SH-SY5Y (cell line): ENCODE data around the gene ASPG.

Source experiments
- GATA2 ChIP-seq: IDR thresholded peaks from 2 replicates; pipeline ENCODE4 v1.6.1; 2011; ENCODE audit warnings: mild to moderate bottlenecking, low read depth, low read length
- GATA3 ChIP-seq: IDR thresholded peaks from 2 replicates; pipeline ENCODE4 v1.6.1; 2011; ENCODE audit warnings: low read depth, mild to moderate bottlenecking, low read length, moderate library complexity

ASPG gene

DNA sequence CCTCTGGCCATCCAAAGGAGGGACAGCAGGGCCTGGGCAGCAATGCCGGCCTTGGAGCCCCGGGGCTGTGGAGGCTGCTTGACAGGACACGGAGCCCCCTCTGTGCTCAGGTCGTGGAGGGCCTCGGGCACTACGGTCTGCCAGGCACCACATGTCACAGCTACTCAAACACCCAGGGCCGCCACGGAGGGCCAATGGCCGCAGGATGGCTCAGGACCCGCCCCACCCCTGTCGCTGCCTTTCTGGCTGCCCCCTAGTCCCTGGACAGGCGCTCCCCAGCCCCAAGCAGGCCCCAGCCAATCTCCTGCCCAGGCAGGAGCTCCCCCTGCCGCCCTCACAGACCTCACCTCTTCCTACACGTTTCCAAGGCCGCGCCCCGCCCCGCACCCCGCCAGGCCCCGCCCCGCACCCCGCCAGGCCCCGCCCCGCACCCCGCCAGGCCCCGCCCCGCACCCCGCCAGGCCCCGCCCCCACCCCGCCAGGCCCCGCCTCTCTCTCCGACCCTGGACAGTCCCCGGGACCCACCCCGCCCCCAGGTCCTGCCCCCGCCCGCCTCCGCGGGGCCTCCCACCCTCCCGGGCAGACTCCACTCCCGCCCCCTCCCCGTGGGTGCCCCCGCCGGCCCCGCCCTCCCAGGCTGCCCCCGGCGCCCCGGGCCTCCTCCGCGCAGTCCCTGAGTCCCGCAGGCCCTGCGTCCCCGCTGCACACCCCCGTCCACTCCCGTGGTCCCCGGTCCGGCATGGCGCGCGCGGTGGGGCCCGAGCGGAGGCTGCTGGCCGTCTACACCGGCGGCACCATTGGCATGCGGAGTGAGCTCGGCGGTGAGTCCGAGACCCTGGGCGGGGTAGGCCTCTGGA, at the start of gene ASPG:
TSS of gene ASPG (plus strand) at position 669 of the 857 bp plus-strand sequence. CDS start at position 740, 71 bp downstream.
- TF ChIP-seq GATA2, result no peak
- no peak for TF ChIP-seq GATA3

DNA sequence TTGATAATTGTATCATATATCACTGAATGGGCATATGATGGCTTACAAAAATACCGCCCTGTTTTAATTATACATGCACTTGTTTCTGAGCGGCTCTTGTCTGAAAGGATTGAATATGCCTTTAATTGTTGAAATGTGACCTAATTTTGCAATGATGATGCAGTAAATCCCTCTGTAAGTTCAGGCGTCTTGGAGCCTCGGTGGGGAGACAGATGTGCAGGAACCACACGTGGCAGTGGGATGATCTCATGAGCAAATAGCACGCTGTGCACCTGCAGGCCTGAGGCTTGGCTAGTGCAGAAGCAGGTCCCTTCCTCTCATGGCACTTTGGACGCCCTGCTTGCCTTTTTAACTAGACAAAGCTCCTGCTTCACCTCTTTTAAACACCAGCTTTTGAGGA, 49.3 kb upstream of the ASPG start:
- TF ChIP-seq GATA2 (no peak), GATA3 (no peak)

DNA sequence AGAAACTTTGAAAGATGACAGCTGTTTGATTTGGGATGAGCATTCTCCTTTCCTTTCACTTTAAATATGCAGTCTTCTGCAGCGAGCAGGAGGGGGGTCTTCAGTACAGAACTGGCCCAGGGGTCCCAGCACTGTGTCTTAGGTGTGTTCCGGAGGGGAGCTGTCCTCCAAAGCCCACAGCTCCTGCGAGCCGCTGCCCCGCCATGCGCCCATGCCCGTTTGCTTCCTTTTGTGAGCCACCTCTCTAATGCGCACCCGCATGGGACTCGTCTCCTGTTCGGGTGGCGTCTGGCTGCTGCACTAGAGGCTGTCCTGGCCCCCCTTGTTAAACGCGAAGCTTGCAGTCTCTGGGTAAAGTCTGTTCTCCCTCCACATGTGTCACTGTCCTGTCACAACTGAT, 48.4 kb upstream of the ASPG start:
- TF ChIP-seq GATA3 (no peak), GATA2 (no peak)

DNA sequence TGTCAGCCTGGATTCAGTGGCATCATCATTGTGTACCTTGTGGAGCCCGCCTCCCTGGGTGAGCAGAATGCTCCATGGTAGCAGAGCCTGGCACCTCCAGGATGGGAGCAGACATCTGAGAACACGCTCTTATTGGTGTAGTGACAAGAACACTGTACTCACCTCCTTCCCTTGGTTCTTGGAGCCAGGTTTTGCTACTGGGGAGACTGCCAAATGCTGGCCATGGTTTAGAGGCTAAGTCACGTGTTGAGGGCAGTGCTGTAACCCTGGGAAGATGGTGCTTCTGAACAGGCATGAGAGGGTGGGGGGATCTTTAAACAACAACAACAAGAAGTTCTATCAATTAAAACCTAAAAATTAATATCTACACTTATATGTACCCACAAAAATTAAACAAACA, 47.6 kb upstream of the ASPG start:
- TF ChIP-seq GATA3 (no peak), GATA2 (no peak)

DNA sequence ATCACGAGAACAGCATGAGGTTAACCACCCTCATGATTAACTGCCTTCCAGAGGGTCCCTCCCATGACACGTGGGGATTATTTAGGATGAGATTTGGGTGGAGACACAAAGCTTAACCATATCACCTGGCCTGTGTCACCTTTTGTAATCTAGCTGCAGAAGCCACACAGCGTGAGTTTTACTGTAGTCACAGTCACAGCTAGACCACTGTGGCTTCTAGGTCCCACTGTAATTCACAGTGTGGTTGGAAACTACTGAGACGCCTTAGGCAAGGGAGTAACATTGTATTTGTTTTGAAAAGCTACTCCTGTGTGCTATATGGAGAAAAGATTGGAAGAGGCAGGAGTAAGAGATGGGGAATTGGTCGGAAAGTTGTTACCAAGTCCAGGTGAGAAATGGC, 46.3 kb upstream of the ASPG start:
- TF ChIP-seq GATA3 (no peak), GATA2 (no peak)

DNA sequence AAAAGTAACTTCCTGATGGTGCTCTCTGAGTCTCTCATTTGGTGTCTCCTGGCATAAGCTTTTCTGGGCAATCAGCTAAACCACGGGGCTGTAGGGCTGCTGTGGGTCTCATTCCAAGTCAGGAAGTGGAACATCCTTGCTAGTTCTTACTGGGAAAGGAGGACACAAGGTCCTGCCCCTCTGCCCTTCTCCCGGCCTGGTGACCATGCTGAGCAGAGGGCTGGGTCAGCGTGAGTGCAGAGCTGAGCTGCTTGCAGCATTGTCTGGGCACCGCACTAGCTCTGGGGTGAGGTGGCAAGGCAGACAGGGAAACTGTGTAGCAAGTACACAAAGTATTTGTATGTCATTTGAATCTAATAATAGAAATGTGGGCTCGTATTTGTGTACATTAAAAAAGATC, 45.0 kb upstream of the ASPG start:
- TF ChIP-seq GATA2 (no peak), GATA3 (no peak)

DNA sequence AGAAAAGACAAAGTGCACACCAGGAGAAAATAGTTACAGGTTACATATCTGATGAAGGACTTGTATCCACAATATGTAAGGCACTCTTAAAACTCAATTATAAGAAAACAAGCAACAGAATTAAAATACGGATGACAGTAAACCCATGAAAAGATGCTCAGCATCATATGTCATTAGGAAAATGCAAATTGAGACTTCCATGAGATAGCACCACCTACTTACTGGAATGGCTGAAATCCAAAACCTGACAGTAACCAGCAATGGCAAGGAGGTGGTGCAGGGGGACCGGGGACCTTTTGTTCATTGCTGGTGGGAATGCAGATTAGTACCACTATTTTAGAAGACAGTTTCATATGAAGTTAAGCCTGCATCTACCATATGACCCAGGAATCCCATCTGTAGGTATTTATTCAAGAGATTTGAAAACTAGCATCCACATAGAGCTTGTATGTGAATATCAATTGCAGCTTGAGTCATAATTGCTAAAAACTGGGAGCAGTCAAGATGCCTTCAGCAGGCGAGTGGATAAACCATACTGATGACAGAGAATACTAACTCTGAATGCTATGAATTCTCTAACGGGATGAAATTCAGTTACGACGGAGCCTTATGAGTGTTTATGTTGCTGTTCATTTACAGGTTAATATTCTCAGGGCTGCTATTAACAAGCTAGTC, 43.9 kb upstream of the ASPG start:
- TF ChIP-seq GATA3, result no peak
- TF ChIP-seq GATA2, result no peak

DNA sequence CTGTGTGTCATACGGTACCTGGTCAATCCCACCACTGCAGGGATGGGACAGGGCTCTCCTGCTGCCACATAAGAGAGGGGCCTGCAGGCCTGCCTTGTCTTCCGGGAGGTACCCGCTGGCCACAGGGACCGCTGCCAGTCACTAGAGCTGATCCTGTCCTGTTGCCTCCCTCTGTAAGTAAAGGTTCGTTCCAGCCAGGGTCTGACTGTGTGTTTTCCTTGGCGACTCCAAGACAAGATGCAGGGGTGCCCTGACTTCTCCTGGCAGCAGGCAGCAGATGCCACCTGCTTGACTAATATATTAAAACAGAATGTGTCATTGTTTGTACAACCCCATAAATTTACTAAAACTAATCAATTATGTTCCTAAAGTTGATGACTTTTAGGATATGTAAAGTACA, 41.5 kb upstream of the ASPG start:
- TF ChIP-seq GATA3 (no peak), GATA2 (no peak)

DNA sequence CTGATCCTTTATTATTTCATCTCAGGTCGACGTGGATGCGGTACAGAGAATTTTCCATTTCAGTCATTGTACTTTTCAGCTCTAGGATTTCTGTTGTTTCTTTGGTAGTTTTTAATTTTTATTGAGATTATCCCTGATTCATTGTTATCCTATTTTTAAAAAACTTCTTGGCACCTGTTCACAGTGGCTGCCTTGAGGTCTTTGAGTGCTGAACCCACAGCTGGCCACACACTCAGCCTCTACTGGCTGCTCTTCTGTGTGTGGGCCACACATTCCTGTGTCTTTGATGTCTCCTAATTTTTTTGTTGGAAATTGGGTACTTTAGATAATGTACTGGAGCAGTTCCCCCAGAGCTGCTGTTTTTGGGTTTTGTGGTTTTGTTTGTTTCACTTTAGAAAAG, 37.7 kb upstream of the ASPG start:
- TF ChIP-seq GATA3 (no peak), GATA2 (no peak)

DNA sequence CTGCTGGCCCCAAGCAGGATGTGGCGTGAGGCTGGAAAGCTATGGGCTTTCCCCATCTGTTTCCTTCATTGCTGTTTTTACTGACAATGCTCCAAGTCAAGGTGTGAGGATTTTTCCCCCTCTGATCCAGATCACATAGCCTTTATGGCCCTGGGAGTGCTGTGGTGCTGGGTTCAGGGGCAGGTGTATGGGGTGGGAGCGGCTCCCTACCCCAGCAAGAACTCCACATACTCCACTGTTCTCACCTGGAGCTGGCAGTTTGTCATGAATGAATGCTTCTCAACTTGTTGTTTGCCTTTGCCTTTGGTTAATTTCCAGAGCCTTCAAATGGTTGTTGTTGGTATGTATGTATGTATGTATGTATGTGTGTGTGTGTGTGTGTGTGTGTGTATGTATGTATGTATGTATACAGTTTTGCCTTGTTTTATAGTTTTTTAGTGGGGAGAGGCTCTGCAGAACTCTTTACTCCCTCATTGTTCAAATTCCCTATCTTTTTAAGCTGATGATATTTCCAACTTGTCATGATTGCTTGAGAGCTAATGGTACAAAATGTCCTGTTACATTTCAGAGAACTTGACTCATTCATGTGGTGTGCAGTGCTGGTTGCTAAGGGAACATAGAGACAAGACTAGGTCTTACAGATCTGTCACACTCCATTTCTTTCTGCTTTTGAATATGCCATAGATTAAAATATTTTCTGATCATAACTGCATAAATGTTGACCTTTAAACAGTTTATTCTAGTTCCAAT, 36.6 kb upstream of the ASPG start:
- no peak for TF ChIP-seq GATA2
- no peak for TF ChIP-seq GATA3

DNA sequence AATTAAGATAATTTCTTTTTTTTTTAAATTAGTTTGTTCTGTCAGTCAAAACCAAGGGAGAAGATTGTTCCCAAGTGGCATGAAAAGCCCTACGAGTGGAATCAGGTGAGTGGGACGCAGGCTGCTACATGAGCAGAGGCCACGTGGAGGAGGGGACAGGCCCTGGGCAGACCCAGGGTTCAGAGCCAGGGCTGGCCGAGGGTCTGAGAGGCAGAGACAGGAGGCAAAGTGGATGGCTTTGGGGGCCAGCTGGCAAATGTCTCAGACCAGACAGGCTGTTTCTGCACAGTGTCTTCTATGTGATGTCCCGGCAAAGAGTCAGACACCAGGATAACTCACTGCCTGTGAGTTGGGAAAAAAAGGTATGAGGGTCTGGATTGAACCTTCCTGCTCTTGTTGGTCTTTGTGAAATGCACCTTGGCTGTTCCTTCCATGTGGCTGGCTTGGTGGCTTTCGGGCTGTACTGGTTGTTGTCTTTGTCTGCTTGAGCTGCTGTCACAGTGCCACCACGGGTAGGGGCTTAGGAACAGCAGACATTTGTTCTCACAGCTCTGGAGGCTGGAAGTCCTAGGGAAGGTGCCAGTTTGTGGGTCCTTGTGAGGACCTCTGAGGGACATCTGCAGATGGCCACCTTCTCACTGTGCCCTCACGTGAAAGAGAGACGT, 35.8 kb upstream of the ASPG start:
- no peak for TF ChIP-seq GATA3
- no peak for TF ChIP-seq GATA2

DNA sequence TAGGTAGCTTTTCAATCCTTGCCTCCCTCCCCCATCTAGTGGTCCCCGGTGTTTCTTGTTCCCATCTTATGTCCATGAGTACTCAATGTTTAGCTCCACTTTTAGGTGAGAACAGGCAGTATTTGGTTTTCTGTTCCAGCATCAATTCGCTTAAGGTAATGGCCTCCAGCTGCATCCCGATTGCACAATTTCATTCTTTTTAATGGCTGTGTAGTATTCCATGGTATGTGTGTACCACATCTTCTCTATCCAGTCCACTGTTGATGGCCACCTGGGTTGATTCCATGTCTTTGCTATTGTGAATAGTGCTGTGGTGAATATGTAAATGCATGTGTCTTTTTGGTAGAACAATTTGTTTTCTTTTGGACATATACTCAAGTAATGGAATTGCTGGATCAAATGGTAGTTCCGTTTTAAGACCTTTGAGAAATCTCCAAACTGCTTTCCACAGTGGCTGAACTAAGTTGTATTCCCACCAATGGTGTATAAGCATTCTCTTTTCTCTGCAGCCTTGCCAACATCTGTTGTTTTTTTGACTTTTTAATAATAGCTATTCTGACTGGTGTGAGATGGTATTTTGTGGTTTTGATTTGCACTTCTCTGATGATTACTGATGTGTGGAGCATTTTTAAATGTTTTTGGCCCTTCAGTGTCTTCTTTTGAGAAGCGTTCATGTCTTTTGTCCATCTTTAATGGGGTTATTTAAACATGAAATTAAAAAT, 34.2 kb upstream of the ASPG start:
- TF ChIP-seq GATA3, result no peak
- no peak for TF ChIP-seq GATA2

DNA sequence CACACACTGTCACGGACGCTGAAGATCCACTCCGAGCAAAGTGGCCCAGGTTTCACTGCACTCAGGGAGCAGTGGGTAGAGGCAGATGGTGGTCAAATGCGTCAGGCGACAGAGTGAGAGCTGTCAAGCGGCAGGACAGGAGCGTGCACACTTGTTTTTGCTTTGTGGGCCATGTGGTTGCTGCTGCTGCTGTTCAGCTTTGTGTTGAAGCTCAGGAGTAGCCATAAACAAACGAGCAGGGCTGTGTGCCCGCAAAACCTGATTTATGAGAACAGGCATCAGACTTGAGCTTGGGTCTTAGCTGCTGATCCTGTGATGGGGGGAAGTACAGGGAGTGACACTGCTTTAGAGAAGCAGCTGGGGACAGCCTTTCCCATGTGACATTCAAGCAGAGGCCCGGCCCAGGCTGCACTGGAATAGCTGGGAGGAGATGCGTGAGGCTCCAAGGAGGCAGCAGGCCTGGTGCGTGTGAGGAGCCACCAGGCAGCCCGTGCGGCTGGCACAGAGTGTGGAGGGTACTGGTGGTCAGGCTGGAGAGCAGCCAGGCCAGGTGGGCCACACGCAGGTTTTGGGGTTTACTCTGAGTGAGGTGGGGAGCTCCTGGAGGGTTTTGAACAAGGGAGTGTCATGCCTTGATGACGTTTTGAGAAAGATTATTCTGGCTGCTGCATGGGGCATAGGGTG, 31.1 kb upstream of the ASPG start:
- TF ChIP-seq GATA2 (no peak), GATA3 (no peak)
